Measurements from ENCODE around the gene FAM237A.

GRCh38 chr2:206688990-206689389 lies 46.7 kb downstream of the FAM237A start:
- TF ChIP-seq POLR2A (IDR thresholded peaks at IDR 0.05; ENCODE audit: low read depth) = no peak
- no peak for TF ChIP-seq CTCF (IDR thresholded peaks at IDR 0.05)
- TF ChIP-seq POLR2AphosphoS5 (IDR thresholded peaks at IDR 0.05) = no peak

All from esophagus muscularis mucosa (tissue), 3 donors.